GM13976 (cell line): Measurements from ENCODE around the gene RBPJL.

Experiments
- DNase-seq: peaks from one replicate; pipeline ENCODE4 v3.0.0; 2012; ENCODE audit warnings: low spot score
- in situ Hi-C: fragments of 300-500 bp; cut with MboI; formaldehyde crosslinking; loops from one replicate; pipeline ENCODE4 v1.12.0; 2022; ENCODE audit warnings: low sequenced_read_pairs, mixed read lengths, inconsistent platforms; ENCODE audit not compliant: unreplicated experiment
- TF ChIP-seq, protein P1 (sequence below): IDR thresholded peaks from 2 replicates; pipeline ENCODE4 v1.5.1; 2012; ENCODE audit warnings: borderline replicate concordance, mild to moderate bottlenecking; ENCODE audit not compliant: insufficient read depth; ENCODE audit errors: extremely low read depth, missing control alignments, control extremely low read depth

Gene RBPJL

DNA sequence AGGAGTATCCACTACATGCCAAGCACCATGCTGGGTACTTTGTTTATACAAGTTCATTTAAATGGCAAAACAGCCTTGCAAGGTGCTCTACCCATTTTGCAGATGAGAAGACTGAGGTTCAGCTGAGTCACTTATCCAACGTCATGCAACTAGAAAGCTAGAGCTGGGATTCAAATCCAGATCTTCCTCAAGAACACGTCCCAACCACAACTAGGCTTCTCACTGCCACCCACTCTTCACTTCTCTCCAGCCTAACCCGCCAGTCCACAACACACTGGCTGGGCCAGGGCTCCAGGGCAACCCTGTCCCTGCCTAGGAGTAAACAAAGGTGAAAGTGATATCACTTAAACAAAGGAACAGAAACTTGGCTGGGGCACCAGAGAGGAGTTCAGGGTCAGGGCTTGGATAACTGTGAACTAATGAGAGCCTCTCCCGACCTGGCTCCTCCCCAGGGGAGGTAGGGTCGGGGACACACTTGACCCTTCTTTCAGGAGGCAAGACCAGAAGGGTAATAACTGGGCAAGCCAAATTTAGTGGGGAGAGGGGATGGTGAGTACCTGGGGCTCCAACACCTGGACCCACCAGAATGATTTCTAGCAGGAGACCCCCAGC is 33.7 kb downstream of the RBPJL start:
- no peak for DNase-seq
- in situ Hi-C loops = no loop called here
- TF ChIP-seq, protein P1, sequence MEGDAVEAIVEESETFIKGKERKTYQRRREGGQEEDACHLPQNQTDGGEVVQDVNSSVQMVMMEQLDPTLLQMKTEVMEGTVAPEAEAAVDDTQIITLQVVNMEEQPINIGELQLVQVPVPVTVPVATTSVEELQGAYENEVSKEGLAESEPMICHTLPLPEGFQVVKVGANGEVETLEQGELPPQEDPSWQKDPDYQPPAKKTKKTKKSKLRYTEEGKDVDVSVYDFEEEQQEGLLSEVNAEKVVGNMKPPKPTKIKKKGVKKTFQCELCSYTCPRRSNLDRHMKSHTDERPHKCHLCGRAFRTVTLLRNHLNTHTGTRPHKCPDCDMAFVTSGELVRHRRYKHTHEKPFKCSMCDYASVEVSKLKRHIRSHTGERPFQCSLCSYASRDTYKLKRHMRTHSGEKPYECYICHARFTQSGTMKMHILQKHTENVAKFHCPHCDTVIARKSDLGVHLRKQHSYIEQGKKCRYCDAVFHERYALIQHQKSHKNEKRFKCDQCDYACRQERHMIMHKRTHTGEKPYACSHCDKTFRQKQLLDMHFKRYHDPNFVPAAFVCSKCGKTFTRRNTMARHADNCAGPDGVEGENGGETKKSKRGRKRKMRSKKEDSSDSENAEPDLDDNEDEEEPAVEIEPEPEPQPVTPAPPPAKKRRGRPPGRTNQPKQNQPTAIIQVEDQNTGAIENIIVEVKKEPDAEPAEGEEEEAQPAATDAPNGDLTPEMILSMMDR = no peak

DNA sequence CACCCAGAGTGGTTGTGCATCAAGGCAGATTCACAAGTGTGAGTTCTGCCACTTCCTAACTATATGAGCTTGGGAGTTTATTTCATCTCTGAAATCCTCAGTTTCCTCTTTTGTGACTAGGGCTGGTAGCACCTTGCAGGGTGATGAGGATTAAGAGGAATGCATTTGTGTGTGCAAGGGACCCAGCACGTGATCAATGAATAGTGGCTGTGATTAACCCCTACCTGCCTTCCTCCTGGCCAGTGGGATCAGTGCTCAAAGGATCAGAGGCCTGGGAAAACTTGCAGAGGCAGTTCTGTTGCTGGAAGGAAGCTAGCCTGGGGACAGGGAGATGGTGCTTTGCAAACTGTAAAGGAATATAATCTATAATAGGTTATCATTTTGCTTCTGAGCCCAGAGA is 34.3 kb downstream of the RBPJL start:
- TF ChIP-seq, protein P1 = no peak
- in situ Hi-C loops = no loop called here
- DNase-seq = no peak

DNA sequence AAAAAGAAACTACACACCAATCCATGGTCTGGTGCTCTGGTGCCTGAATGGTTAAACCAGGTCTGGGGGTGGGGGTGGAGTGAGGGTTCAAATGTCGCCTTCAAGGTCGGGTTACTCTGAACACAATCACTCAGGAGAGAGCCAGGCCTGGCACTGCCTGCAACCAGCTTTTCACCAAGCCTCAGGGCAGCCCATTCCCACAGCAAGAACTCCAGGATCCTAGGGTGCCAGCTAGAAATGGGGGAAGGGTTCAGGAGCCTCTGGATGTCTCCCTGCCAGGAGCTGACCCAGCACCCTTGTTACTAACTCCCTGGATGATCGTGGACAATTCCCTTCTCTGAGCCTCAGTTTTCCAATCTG is 34.9 kb downstream of the RBPJL start:
- in situ Hi-C loops = no loop called here
- DNase-seq = no peak
- TF ChIP-seq, protein P1 = no peak

DNA sequence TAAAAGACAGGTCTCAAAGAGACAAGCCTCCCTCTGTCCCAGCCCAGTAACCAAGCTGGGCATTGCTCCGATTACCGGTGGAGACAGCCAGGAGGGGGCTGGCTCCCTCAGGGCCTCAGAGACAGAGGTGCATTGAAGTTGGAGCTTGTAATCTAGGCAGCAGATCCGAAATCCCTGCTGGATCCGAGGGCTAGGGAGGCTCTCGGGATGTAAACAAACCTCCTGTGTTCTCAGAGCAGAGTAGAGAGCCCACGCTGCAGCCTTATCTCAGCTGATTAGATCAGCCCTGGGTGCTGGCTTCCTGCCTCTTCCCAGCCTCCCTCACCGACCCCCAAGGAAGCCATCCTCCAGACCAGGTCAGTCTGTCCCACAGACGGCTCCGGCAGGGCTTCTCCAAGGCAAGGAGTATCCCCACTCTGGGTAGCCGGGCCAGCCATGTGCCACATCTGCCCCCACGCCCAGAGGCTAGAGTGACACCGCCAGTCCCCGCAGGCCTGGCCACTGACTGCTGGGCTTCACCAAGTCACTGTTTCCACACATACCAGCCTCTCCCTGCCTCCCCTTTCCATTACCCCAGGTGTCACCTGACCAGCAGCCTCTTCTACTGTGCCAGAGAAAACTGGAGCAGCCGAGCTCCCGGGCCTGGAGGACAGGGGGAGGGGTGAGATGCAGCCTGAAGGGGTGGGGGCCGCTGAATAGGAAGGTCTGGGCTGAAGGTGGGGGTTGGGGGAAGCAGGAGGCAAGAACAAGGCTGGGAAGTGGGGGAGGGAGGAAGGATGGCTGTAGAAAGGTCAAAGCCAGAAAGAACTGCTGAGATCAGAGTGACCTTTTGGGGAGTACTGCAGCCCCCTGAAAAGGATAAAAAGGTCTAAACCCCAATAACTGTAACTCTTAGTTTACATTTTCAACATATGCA is 35.6 kb downstream of the RBPJL start:
- in situ Hi-C loops = no loop called here
- TF ChIP-seq, protein P1 = no peak
- no peak for DNase-seq

DNA sequence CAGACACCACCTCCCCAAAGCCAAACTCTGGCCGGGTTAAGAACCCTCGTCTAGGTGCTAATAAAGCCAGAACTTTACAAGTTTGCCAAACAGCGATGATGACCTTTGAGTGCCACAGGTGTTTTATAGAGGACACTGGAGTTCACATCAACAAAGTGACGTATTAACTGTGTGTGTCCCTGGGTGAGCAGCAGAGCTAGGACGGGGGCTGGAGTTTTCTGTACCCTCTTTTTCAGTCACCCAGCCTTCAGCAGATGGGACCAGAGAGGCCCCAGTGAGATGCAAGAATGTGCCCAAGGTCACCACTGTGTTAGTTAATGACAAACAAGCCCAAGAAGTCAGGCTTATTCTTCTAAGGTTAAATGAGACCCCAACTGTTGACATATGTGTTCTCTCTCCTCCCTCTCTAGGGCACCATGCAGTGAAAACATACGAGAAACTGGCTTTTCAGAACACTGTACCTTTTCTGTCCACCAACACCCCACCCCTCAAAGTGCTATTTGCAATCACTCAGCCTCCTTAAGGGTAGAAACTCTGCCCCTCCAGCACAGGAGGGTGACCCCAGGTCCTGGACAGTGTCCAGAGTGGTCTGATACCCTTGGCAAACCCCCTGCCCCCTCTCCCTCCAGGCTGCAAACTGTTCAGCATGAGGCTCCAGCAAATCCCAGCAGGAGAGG is 36.4 kb downstream of the RBPJL start:
- in situ Hi-C loops = no loop called here
- TF ChIP-seq, protein P1 = no peak
- DNase-seq = no peak

DNA sequence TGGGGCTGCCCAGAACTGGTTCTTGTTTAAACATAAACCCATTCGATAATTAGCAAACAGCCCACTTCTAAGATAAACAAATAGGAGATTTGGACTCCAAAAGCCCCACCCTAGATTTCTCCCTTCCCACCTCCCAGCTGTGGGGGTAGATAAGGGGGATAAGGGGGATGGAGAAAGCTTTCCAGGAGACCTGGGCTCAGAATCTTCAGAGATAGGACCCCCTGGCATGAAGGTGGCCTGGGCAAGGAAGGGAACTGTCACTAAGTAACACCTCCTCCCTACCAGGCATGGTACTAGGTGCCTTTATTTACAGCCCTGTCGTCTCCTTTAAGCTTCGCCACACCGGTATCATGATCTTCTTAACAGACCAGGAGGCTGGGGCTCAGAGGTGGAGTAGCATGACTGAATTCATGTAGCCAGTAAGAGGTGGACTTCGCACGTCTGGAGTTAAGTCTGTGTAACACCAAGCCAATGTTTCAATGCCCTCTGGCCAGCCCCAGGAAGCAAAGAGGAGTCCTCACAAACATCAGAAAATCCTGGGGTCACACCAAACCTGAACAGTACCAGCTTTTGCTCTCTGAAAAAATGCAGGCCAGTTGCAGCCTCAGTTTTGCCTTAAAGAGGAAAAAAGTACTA is 37.0 kb downstream of the RBPJL start:
- in situ Hi-C loops = no loop called here
- TF ChIP-seq, protein P1 = no peak
- DNase-seq = no peak
